CD4-positive, alpha-beta T cell treated with Interleukin-4 for 1 hour (primary cell): ENCODE data around the gene ST6GALNAC2.

Experiments used
- DNase-seq, 2 donors: peaks; one replicate each; pipeline ENCODE4 v3.0.0-alpha.2; 2020 to 2022

The ST6GALNAC2 gene

DNA sequence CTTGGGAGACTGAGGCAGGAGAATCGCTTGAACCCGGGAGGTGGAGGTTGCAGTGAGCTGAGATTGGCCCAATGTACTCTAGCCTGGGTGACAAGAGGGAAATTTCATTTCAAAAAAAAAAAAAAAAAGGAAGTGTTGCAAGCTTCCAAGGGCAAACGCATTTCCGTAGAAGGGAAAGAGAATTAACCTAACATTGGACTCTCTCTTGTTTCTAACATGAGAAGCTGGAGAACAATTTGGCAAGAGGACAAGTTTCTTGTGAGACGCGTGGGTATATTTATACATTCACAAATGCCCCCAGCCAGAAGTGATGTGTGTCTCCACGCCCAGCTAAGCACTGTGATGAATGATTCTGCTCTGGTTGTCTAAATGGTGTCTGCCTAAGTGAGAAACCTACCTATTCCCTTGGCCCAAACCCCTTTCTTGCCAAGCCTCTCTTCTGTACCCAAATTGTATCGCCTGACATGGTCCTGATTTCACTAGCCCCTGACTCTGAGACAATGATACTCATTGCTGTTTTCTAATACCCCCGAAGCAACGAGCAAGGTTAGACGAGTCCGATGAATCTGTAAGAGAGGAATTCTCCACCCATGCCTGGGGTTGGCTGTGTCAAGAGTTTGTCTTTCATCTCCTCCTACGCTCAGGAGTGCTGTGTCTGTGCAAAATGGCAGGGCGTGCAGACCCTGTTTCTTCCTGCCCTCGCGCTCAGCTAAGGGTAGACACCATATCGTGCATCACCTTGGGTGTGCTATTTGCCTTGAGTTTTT, 14.2 kb upstream of the ST6GALNAC2 start:
- DNase-seq = peak in 1 of 2 donors; percentile 31

DNA sequence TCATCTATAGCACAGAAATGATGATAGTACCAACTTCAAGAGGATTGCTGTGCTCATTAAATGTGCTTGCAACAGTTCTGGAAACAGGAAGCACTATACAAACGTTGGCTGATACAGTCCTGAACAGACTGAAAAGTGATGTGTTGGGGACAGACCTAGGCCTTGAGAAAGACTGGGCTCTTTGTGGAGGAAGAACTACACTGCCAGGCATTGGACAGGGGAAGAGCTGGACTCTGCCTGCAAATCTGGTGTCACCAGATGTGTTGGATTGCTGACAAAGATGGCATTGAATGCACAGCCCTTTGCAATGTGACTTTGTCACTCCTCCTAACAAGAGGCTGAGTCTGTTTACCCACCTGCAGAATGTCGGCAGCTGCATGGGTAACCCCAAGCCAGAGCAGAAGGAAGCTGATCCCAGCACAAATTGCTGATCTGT, 12.4 kb upstream of the ST6GALNAC2 start:
- peak in 1 of 2 donors; percentile 59 for DNase-seq

DNA sequence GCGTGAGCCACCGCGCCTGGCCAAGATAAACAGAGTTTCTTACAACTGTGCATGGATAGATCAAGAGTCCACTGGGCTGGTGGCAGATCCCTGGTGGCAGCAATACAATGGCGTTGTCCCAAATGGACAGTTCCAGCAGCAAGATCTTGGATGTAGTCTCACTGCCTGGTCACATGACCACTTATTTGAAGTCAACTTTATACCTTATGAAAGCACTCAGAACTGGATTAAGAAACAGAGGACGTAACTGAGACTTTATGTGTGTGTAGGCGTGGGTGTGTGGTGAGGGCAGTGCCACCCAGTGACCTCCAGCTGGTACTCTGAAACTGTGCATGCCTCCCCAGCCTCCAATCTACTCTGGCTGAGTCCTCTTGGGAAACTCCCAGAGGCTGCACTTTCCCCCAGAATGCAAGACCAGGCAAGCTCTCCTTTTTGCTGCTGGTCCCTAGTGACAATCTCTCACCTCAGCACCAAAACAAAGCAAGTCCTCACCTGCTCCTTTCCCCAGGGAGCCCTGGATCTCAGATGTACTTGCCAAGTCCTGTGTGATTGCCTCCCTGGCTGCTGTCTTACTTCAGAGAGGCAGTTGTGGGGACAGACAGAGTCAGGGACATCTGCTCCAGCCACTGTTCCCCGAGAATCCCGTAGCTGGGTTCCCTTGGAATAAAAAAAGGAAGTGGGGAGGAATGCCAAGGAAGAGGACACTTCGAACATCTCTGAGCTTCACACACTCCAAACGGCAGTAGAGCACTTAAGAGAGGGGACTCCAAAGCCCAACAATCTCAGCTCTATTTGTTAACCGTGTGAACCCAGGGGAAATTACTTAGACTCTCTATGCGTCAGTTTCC, 11.7 kb upstream of the ST6GALNAC2 start:
- peak in 1 of 2 donors; percentile 50 for DNase-seq

DNA sequence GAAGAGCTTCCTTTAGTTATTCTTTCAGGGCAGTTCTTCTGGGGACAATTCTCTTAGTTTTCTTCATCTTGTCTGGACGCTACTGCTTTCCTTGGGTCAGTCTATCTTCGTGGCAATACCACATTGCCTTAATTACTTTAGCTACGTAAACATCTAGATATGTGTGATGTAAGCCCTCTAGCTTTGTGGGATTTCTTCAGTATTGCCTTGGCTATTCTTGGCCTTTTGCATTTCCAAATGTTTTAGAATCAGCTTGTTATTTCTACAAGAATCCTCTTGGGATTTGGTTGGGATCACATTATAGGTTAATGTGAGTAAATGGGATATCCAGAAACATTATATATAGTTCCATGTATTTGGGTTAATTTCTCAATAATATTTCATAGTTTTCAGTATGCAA, 9.0 kb upstream of the ST6GALNAC2 start:
- DNase-seq = no peak

DNA sequence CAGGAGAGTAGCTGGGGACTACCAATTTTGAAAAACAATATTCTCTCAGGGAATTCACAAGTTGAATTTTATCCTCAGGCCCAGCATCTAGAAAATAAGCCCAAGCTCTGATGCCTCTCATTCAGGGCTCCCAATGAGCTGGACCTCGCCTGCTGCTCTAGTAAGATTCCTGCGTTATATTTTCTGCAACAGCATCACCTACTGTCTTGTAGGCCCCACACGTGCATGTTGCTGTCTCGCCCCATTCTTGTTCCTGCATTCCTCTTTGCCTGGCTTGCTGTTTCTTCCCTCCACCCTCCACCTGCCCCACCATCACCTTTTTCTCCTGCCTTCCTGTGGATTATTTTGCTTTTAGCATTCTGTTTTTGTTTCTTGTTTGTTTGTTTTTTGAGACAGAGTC, 8.3 kb upstream of the ST6GALNAC2 start:
- DNase-seq = no peak

DNA sequence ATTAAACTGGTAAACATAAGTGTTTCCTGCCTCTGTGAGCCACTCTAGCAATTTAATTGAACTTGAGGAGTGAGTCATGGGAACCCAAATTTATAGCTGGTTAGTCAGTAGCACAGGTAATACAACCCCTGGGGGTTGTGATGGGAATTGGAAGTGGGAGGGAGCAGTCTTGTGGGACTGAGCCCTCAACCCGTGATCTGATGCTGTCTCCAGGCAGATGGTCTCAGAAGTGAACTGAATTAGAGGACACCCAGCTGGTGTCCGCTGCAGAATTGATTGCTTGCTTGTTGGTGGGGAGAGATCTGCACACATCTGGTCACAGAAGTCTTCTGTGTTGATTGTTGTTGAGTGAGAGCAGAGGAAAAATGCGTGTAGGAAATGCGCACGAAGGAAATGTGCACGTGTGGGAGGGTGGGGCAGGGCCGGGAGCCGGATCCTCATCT, 7.7 kb upstream of the ST6GALNAC2 start:
- DNase-seq = no peak

DNA sequence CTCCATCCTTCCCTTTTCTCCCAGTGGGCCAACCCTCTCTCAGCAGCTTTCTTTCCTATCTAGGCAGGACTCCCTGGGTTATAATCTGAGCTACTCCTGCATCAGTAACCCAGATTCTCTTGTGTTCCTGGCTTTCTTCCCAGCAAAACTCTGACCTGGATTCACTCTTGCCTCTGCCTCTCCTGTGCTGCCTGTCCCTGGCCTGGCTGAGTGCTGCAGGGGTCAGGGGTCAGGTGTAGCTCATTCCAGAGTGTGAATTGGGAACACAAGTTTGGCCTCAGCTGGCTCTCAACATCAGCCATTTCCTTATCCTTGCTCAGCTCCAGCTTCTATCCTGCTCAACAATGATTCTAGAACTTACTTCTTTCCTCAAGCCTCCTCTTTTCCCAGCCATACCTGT, 2.5 kb upstream of the ST6GALNAC2 start:
- no peak for DNase-seq

DNA sequence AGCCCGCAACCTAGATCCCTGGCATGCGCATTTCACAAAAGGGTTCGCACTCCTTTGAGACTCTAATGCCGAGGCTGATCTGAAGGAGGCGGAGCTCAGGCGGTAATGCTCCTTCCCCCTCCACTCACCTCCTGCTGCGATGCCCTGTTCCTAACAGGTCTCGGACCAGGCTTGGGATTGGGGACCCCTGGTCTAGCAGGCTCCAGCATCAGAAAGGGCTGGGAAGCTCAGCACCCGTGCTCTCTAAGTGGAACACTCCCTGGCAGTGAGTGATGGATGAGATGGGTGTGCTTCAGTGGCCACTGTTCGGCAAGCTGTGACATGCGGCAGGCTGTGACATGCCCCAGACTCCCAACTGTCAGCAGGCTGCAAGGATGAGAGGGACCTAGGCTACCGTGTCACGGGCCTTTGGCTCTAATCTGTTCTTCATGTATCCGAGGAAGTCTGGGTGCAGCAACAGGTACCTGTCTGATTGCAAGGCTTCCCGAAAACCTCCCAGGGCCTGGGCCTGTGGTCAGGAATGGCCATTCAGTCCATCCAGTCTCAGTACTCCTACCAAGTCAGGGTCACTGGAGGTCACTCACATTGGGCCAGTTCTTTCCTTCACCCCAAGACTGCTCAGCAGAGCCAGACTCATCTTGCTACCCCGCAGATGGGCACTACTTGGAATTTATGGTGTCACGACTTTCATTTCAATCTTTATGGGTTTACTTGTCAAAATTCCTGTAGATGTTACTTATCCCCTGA, 1.3 kb upstream of the ST6GALNAC2 start:
- no peak for DNase-seq

DNA sequence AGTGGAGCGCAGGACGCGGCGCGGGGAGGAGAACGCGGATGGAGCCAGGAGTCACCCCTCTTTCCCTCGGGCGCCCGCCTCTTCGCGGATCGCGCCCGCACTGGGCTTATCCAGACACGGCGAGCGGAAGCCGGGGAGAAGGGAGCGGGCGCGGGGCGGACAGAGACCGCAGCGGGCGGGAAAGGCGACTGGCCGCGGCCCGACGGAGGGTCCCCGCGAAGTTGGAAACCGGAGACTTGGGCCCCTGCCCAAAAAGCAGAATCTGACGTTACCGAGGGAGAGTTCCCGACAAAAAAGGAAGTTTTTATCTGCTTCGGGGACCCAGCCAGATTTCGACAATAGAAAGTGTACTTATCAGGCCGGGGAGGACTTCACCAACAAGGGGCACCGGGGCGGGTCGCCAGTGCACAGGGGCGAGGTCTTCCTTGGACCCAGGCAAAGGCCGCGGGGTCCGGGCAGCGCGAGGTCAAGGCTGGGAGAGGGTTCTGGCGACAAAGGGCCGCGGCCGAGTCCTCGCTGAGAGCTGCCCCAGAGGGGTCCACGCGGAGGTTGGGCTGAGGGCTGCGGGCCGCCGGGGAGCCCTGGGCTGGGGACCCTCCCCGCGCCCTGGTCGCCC, 519 bp downstream of the ST6GALNAC2 start:
- no peak for DNase-seq

DNA sequence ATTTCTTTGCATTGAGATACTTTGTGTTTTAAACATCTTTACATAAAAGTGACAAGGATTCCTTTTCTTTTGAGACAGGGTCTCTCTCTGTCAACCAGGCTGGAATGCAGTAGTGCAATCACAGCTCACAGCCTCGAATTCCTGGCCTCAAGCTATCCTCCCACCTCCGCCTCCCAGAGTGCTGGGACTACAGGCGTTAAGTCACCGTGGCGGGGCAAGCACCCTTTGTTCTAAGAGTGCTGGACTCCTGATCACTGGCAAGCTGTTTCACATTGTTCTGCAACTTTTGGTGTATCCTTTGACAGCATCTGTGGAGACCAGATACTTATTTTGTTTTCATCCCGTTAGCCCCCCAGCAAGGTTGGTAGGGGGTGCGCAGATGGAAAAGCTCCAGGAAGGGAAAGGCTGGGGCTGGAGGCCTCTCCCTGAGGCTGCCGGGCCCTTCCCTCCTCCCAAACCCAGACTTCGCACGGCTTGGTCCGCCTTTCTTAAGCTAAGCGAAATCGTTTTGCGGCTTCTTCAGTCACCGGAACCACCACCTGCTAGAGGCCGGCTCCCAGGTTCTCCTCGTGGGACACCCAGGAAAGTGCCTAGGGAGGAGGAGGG, 1.1 kb downstream of the ST6GALNAC2 start:
- no peak for DNase-seq

DNA sequence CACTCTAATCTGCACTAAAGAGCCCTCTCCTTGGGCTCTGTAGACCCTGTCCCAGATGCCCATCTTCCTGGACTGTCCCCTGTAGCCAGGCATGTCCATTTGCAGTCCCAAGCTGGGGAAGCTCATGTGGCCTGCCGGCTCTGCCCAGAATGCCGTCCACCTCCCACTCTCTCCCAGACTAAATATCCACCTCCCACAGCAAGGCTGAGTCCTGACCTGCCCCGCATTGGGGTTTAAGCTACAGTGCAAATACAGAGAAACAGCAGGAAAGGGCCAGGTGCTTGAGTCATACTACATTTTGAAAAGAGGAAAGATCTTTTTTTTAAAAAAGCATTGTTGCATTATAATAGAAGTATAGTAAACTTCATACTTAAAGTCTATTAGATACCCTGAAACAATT, 3.0 kb downstream of the ST6GALNAC2 start:
- no peak for DNase-seq

DNA sequence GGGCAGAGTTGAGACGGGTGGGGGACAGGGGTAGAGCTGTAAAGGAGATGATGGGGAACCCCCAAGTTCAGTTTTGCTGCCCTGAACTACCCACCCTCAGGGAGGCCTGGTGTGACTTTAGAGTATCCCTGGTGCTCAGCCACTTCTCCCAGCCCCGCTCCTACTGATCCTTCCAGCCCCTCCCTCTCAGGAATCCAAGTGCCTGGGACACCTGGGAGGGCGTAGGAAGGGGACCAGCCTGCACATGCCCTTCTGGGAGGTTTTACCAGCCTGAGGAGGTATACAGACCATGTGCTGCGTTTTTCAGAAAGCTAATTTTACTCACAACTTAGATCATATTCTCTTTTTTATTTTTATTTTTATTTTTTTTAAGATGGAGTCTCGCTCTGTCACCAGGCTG, 4.1 kb downstream of the ST6GALNAC2 start:
- no peak for DNase-seq

DNA sequence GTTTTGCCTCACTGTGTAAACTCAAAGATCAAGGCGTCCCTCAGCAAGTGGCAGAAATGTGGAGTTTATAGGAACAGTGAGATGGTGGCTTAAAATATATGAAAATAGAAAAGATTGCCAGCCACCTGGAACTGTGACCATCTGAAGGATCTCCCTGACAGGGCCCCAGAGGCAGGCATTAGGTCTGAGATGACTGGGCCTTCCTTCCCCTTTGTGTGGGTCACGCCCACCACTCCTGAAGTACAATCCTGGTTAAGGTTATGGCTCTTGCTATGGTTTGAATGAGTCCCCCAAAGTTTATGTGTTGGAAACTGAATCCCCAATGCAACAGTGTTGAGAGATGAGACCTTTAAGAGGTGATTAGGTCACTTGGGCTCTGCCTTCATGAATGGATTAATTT, 6.4 kb downstream of the ST6GALNAC2 start:
- DNase-seq = no peak

DNA sequence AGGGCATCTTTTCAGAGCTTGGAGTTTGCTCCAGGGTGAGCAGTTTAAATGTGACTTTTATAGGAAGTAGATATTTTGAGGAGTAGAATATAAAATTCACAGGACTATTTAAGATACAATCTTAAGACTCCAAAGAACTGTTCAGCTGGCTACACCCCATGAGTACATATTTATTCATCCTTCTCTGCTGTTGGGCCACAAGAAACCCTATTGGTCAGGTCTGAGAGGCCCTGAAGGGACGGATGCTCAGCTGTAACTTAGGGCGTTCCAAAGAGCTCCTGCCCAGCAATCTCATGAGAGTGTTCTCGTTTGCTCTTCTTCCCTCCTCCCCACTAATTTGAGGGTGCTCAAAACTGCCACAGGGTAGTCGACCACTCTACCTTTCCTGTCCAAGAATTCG, 7.3 kb downstream of the ST6GALNAC2 start:
- no peak for DNase-seq

DNA sequence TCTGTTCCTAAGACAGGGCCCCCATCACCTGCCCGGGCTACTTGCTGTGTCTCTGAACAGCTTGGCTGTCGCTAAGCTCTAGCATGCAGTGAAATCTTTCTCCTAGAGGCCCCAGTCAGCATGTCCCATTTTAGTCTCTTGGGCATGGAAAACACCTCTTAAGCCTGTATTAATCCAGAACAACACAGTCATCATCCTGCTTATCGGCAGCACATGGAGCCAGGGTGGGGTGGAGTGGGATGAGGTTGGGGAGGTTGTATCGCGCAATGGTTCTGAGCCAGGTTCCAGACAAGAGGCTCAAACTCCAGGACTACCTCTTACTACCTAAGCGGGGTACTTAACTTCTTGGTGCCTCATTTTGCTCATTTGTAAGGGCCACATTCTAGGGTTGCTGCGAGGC, 7.8 kb downstream of the ST6GALNAC2 start:
- DNase-seq = no peak

DNA sequence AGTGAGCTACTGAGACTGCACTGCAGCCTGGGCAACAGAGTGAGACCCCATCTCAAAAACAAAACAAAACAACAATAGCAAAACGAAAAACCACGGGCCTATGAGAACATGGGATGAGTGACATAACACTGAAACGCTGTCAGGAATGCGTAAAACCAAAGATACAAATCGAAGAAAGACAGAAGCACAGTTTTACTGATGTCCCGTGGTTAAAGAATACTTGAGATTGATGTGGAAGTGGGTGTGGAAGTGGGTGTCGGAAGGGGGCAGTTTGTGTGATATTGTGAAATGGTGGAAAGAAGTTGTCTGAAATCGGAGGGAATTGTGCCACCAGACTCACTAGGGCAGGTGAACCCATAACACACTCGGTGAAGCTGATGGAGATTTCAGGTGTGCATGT, 9.5 kb downstream of the ST6GALNAC2 start:
- no peak for DNase-seq

DNA sequence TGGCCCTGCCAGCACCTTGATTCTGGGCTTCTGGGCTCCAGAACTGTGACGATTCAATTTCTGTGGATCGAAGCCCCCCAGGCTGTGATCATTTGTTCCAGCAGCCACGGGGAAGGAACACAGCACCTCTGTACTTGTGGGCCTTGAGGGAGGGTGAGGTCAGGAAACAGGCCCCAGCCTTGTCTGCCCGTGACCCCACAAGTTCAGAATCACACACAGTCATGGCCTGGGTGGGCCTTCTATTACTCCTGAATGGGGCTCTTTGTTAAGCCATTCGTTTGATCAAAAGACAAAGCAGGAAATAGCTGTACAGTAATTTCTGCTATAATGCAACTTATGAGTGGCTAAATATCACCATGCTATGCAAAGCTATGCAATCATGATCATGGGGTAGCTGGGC, 10.1 kb downstream of the ST6GALNAC2 start:
- DNase-seq = no peak

DNA sequence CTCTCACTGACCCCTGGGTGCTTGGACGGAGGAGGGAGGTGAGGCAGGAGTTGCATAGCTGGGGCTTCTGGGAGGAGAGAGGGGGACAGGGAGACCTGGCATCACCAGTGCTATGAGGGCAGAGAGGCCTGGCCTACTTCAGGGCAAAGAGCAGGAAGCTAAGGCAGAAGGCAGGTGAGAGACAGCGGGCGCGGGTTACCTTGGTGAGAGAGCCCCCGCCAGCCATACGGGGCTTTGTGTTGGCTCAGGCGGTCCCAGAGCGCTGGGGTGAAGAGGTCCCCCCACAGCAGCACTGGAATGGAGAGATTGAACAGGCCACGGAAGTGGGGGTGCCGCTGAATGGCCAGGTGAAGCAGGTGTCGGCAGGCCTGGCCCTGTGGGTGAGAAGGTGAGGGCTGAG, 11.5 kb downstream of the ST6GALNAC2 start:
- no peak for DNase-seq

DNA sequence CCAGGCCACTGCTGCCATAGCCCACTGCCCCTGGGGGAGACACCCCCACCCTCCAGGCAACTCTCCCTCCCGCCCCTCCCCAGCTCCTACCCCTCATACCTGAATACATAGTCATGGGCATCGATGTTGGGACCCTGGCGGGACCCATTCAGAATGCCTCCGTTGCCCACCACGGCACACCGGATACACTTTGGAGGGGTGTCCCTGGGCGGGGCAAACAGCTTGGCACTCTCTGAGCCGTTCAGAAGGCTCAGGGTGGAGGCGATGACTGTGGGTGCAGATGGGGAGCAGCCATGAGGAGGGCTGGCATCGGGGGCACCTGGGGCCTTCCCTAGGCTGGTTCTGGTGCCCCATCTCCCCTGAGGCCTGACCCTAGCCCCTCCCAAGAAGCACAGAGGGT, 12.6 kb downstream of the ST6GALNAC2 start:
- no peak for DNase-seq

DNA sequence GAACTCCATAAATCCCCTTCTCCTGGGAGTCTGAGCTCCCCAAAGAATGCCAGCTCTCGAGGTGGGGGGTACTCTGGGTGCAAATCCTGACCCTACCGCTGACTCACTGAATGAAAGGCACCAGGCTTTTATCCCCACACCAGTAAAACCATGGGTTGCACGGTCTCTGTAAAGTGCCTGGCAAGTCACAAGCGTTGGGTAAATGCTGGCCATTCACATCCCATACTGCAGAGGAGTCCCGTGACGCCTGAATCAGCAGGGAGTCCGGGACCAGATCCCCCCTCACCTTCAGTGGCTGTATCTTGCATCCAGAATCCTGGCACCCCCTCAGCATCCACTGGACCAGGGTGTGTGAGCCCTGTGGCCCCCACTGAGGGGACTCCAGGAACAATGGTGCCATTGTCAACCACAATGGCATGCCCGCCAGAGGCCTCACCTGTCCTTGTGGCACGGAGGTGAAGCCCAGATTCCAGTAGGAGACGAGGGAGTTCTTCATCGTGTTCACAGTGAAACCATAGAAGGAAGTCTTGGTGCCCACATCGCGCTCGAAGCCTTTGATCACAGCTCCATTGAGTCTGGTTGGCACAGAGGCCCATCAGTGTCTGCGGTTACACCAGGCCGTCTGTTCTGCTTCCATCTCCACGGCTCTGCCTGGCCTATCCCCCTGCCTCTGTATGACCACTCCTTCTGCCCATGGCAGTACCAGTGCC, 13.3 kb downstream of the ST6GALNAC2 start:
- no peak for DNase-seq

DNA sequence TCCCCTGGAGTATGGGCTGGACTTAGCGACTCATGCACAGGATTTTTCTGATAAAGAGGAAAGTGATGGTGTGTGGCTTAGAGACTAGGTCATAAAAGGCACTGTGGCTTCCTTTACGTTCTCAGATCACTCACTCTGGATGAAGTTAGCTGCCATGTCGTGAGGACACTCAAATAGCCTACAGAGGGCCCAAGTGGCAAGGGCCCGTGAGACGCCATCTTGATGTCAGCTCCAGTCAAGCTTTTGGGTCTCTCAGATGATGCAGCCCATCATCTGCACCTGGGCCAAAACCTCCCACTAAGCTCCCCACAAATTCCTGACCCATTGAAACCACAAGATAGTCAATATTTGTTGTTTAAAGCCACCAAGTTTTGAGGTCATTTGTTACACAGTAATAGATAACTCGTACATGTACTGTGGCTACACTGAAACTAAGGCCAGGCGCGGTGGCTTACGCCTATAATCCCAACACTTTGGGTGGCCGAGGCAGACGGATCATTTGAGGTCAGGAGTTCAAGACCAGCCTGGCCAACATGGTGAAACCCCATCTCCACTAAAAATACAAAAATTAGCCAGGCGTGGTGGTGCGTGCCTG, 14.7 kb downstream of the ST6GALNAC2 start:
- no peak for DNase-seq
